Amniotic stem cell (primary cell): Measurements from ENCODE around the gene LBH.

Source experiments
- DNase-seq: peaks from one replicate; lab custom pipeline; 2025; lab: John Stamatoyannopoulos, UW

The LBH gene

GRCh38 chr2:30217644-30218337 is 13.5 kb upstream of the LBH start:
- no peak for DNase-seq

GRCh38 chr2:30218338-30218713 is 13.0 kb upstream of the LBH start:
- no peak for DNase-seq

DNA sequence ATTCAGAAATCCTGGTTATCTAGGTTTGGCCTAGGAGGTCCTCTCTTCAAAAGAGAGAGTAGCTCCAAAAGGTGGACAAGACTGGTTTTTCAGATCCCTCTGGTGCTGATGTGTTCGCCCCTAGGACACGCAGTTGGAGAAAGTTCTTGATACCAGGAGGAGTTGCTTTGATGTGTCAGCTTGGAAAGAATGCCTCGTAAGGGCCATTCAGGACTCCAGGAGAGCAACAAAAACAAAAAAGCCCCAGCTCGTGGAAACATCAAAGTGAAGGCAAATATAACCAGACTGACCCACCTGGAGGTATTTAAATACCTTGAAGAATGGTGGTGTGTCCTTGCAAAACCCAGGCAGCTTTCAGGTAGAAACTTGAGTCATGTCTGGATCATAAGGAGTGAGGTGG is 12.5 kb upstream of the LBH start:
- no peak for DNase-seq

- no peak for DNase-seq
These were observed 11.2 kb upstream of the LBH start for GRCh38 chr2:30219886-30220875.

DNA sequence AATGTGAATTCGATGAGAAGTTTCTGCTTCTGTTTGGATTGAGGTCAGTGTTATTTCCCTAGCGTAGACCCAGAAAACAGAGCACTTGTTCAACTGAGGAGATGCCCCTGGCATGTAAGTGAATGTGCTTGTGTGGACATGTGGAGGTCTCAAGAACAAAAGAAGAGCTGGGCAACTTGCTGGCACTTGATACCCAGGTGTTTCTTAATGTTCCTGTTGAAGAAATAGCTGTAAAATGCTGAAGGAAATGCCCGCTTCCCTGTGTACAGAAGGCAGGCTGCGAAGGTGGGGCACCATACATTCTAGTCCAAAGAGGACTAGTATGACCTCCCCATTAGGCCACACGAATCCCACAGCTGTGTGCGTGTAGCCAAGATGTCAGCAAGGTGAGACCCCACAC is 9.8 kb upstream of the LBH start:
- no peak for DNase-seq

GRCh38 chr2:30222031-30222430 is 9.3 kb upstream of the LBH start:
- DNase-seq: no peak

DNA sequence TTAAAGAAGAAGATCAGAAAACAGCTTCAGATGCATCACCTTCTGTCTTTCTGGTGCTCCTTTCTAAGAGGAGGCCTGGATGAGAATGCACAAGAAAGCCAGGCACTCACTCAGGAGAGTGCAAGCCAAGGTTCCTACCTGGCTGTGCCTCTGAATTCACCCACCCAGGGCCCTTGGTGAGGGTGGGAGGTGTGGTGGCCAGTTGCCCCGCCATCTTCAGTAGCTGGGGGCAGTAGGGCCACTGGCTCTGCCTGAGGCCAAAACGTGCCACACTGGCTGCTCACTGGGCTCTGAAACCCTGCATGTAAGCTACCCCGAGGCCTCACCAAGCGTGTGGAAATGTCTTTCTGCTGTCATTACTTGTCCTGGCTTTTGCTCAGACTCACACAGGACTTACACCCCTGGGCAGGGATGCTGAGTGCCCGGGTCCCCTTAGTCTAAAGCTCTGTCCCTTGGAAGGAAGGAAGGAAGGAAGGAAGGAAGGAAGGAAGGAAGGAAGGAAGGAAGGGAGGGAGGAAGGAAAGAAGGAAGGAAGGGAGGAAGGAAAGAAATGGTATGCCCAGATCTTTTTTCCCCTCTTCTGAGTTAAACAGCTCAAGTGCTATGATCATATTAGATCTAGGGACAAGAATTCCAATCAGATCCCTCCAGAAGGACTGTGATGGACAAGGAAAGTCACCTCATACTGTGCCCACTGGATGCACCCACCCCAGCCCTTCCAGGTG is 8.5 kb upstream of the LBH start:
- DNase-seq: no peak

DNA sequence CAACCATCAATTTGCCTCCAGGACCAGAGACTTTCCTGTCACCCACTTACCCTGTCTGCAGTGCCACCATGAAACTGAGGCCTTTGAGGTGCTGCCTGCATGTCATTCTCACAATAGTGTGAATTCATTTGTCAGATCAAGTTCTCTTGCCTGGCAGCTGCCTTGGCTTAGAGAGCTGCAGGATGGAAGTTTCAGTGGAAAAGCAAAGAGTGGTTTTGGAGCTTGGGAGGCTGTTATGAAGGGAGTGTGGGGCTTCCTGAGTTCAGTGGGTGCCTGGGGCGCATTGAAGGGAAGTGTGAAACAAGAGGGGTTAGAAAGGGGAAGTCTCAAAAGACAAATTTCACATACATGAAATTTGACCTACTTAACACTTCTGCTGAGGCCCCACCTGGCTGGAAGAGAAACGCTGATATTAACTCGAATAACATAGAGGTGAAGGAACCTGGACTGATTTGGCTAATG is 7.9 kb upstream of the LBH start:
- no peak for DNase-seq

DNA sequence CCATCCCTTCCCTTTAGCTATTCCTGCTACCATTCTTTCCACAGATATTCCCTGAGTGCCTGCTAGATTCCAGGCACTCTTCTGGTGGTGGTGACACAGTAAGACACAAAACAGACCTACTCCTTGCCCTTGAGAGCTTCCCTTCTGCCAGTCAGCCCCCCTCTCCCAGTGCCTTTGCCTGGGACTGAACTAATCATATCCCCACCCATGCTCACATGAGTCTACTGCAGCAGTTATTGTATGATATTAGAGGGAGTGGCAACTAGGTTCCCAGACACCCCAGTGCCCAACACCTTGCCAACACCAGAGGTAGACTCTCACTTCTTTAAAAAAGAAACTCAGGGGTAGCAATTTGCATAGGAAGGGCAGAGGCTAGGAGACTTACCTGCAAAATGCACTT is 7.2 kb upstream of the LBH start:
- no peak for DNase-seq

DNA sequence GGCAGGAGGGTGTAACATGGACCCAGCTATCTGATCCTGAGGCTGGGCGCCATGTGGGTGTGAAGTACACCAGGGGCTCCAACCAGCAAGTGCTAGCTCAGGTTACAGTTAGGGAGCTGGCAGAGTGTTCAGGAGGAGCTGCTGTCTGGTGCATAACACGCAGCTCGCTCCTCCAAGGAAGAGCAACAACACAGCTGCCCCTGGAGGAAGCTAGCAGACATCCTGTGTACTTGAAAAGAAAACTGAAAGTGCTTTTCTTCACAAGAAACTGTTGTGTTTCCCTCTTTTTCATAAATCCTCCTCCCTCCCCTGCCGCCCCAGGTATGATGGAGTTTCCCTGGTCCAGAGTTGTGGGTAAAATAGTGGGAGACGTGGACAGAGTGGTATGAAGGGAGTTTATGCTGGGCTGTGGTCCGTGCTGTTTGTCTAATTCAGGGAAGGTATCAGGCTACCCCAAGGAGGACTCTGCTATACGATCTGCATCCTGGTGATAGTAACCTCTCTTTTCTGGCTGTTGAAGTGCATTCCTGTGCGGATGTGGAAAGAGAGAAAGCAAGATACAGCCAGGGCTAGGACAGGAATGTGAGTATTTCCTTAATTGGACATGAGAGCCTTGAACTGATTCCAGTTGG is 6.1 kb upstream of the LBH start:
- DNase-seq: no peak

GRCh38 chr2:30226144-30227032 is 4.9 kb upstream of the LBH start:
- DNase-seq: no peak

- DNase-seq: no peak
These were observed 1.7 kb upstream of the LBH start for GRCh38 chr2:30229596-30229995.

- no peak for DNase-seq
These were observed 680 bp upstream of the LBH start for GRCh38 chr2:30230497-30231211.

DNA sequence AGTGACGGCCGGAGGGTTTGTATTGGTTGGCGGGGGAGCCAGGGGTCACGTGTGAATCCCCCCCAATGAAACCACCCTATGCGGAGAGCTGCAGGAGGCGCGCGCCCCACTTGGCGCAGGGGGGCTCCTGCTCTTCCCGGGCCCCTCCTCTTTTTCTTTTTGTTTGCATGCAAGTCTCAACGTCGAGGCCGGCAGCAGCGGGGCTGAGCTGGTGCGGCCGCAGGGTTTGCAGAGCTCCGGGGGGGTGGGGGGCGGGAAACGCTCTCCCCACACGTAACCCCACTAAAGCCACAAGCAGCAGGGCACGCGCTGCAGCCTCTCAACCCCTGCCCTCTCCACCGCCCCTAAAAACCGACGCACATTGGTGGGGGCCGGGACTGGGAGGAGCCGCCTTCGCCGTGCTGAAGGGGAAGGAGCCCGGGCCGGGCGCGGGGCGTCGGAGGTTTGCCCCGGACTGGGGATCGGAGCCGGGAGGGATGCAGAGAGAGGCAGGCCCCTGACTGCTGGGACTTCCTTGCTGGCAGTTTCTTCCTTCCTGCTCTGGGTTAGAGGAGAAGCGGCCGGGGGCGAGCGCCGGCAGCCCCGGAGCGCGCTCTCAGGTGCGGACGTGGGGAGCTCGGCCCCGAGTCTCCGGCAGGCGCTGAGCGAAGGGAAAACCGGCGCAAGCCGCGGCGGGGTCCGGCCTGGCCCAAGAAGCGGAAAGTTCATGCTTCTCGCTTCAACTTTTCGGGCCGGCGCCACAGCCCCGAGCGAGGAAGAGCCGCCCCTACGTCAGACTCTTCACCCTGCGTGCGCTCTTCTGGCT is 864 bp downstream of the LBH start:
- DNase-seq: no peak

DNA sequence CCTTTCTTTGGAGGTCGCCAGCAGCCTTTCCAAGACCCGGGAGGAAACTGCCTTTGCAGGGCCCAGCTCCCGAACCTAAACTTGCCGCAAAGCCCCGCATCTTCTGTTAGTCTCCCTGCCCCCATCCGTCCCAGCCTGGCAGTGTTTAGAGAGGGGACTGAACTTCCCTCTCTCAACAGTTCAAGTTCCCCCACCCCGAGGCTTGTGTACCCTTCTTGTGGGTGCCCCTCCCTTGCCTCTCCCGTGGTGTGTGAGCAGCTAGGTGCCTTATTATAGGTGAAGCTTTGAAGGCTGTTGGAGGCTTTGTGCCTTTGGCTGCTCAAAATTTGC is 1.4 kb downstream of the LBH start:
- no peak for DNase-seq

DNA sequence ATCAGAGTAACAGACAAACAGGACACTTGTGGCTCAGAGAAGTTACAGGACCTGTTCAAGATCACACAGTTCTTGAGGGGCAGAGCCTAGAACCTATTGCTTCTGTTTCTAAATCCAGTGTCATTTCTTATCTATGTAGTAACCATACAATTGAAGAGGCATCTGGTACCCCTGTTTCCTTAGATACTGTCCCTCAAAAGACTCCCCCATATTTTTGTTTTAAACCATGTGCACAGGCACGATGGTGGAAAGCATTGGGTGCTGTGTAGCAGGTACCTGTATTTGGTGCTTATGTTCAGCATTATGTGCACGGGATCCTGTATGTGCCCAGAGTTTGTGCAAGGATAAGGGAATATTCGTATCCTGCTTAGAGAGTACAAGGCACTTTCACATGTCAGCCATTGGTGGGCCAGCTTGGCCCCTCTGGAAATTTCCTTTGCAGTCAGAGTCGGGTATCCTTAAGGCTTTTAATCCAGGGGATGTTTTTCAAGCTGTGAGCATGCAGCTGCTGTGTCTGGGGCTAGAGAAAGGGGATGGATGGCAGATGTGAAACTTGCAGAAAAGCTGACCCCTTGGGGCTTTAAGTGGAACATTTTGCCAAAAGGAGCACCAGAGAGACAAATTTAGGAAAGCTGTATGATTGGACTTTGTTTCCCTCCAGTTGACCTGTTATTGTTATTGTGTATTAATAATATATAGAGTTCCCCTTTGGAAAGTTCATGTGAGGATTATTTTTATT is 2.1 kb downstream of the LBH start:
- DNase-seq: no peak

- DNase-seq: peak; percentile 62
These were observed 3.0 kb downstream of the LBH start for GRCh38 chr2:30234180-30234971.

DNA sequence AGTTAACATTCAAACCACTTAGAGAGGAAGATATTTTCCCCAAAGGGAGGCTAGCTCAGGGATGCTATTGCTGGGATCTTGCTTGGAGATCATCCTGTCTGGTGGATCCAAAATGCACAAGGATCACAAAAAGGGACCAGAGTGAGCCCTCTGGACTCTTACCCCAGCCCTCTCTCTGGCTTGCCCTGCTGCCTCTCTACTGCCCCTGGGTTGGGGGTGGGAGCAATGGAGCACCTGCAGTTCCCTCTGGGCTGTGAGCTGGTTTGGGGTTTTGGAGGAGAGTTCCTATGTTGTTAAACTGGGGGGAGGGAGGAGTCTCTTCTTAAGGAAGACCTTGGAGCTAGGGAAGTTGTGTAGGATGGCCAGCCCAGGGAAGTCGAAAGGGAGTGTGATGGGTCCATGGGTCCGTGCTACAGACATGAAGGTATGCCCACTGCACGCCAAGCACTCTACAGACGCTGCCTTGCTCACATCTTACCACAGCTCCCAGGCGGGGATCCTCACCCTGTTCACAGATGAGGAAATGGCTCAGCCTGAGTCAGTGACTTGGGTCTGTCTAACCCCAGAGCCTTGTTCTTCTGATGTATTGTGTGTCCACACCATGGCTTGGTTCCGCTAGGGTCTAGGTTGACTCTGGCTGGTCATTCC is 3.8 kb downstream of the LBH start:
- no peak for DNase-seq
